Brain microvascular endothelial cell (primary cell): ENCODE measurements around the gene FBXW12.

ENCODE experiments used
- DNase-seq: peaks from one replicate; pipeline ENCODE4 v3.0.0-alpha.2; 2020
- H3K27ac ChIP-seq: fragments of 250-450 bp; sonication (Bioruptor Pico); 2 replicates; pipeline ENCODE4 v1.5.1; 2020; ENCODE audit warnings: mild to moderate bottlenecking, moderate library complexity
- H3K27me3 ChIP-seq: fragments of 250-450 bp; sonication (Bioruptor Pico); replicated peaks from 2 replicates; pipeline ENCODE4 v1.5.1; 2020; ENCODE audit warnings: mild to moderate bottlenecking
- H3K36me3 ChIP-seq: fragments of 250-450 bp; sonication (Bioruptor Pico); replicated peaks from 2 replicates; pipeline ENCODE4 v1.5.1; 2020; ENCODE audit warnings: mild to moderate bottlenecking
- H3K4me3 ChIP-seq: 2 replicates; pipeline ENCODE4 v1.5.1; 2011; ENCODE audit warnings: low read depth, mild to moderate bottlenecking, control low read depth, low read length, moderate library complexity
- CTCF ChIP-seq: IDR thresholded peaks from 2 replicates; pipeline ENCODE4 v1.5.1; 2011; ENCODE audit warnings: low read depth, mild to moderate bottlenecking, moderate library complexity, low read length, control low read depth, inconsistent platforms; ENCODE audit errors: missing control alignments
- in situ Hi-C: cut with HindIII; loops from 2 replicates; pipeline ENCODE4 v1.10.0; 2017; ENCODE audit warnings: low sequenced_read_pairs, low pct_ligation_motif_present

Gene FBXW12

GRCh38 chr3:48370333-48370713 is 1.7 kb upstream of the FBXW12 start:
- Histone ChIP-seq H3K27me3 (no peaks in the 10 kb centered on the region), H3K27ac (no peak overlapping the region), H3K36me3 (no peaks in the 10 kb centered on the region), H3K4me3 (no peak overlapping the region)
- no peak for TF ChIP-seq CTCF
- in situ Hi-C loops = no loop called here
- DNase-seq = no peak

DNA sequence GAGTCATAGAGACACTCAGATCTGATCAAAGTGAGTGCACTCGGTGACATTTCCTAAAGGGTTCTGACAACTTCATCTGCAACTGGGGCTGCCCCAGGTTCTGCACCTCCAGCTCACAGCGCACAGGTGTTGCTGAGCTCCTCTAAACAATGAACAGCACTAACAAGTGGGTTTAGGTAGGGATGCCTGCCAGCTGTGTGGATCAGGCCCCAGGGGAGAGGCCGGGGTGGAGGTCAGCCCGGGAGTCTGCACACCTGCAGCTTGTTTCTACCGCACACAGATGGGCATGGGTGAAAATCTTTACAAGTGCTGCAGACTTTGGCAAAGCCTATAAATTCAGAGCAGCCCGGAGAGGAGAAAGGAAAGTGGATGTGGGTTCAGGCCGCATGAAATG is 355 bp downstream of the FBXW12 start:
- no peak overlapping the region for H3K27ac ChIP-seq
- in situ Hi-C loops = no loop called here
- DNase-seq = no peak
- H3K27me3 ChIP-seq = no peaks in the 10 kb centered on the region
- no peak for TF ChIP-seq CTCF
- no peak overlapping the region for H3K4me3 ChIP-seq
- no peaks in the 10 kb centered on the region for H3K36me3 ChIP-seq

DNA sequence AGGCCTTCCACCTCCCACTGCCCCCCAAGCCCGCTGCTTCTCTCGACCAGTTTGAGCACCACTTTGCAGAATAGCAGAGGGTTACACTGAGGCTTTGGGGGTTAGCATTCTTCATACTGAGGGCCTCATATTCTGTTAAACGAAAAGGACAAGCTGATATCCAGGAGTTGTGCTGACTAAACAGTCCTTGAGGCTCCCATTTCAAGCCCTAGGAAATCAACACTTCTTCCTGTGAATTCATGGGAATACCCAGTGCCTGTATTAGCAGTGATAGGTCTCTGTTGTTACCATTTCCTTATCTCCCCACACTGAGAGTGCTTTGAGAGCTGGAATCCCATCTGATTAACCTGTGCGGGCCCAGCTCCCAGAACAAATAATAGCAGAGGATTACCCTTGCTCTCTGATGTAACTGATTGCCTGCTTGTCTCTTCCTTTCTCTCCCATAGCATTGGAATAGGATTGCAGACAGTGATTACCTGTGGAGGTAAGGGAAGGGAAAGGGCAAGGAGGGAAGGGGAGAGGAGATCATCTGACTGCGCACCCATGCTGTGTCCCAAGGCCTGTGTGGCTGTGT is 930 bp downstream of the FBXW12 start:
- DNase-seq = no peak
- Histone ChIP-seq H3K4me3 (no peak overlapping the region), H3K36me3 (no peaks in the 10 kb centered on the region), H3K27ac (no peak overlapping the region), H3K27me3 (no peaks in the 10 kb centered on the region)
- TF ChIP-seq CTCF = no peak
- in situ Hi-C loops = no loop called here

- Histone ChIP-seq H3K27ac (no peak overlapping the region), H3K36me3 (no peaks in the 10 kb centered on the region), H3K4me3 (no peak overlapping the region), H3K27me3 (peaks cover 4% of the 10 kb centered on the region)
- no peak for TF ChIP-seq CTCF
- in situ Hi-C loops = no loop called here
- DNase-seq = no peak
Observed at GRCh38 chr3:48387634-48388033, 15.6 kb downstream of the FBXW12 start.

- no peaks in the 10 kb centered on the region for H3K36me3 ChIP-seq
- in situ Hi-C loops = no loop called here
- no peak overlapping the region for H3K27ac ChIP-seq
- DNase-seq = no peak
- H3K27me3 ChIP-seq = peaks cover 4% of the 10 kb centered on the region
- H3K4me3 ChIP-seq = no peak overlapping the region
- no peak for TF ChIP-seq CTCF
Observed at GRCh38 chr3:48388966-48389365, 16.9 kb downstream of the FBXW12 start.

GRCh38 chr3:48394391-48394790 is 22.4 kb downstream of the FBXW12 start:
- no peak for TF ChIP-seq CTCF
- no peak for DNase-seq
- in situ Hi-C loops = no loop called here
- Histone ChIP-seq H3K36me3 (no peaks in the 10 kb centered on the region), H3K4me3 (no peak overlapping the region), H3K27me3 (no peaks in the 10 kb centered on the region), H3K27ac (no peak overlapping the region)
